Measurements from ENCODE around the gene BICC1. TPM values are rescaled to one million over a fixed set of nuclear protein-coding genes. Genes with fewer than 3 reads are reported as not detected.

The BICC1 gene
- total RNA-seq, 1 experiment from 2014 or later, result 13.9 TPM

GRCh38 chr10:58477902-58478301 is 34.8 kb upstream of the BICC1 start:
- ChIA-PET CTCF (no interaction called here), POLR2A (ENCODE audit: unreplicated experiment) (no interaction called here)
- no peak overlapping the region for H3K4me3 ChIP-seq (ENCODE audit: low read length)
- no peaks in the 10 kb centered on the region for H3F3A ChIP-seq (ENCODE audit: low read length, unreplicated experiment)
- TF ChIP-seq EZH2 (IDR thresholded peaks at IDR 0.05; ENCODE audit: low read length, unreplicated experiment) (no peak), EZH2phosphoT487 (IDR thresholded peaks at IDR 0.05; ENCODE audit: borderline replicate concordance, low read length) (no peak)
- H4K20me1 ChIP-seq (ENCODE audit: low read length), result no peaks in the 10 kb centered on the region
- no peak for ATAC-seq
- peaks cover 4% of the 10 kb centered on the region; the same call in 1 of the 2 replicates for H3K27me3 ChIP-seq (ENCODE audit: low read length)
- BruUV-seq (replicated peaks), result no TSS peak
- no peak overlapping the region for H3K27ac ChIP-seq (ENCODE audit: low read length)
- peaks cover 12% of the 10 kb centered on the region for H3K4me1 ChIP-seq (ENCODE audit: insufficient read depth, low read length)
- no peaks in the 10 kb centered on the region for H3K9me2 ChIP-seq (replicated peaks; ENCODE audit: low read length)
- no peak overlapping the region for H3K9ac ChIP-seq (ENCODE audit: low read length)
- no peak overlapping the region for H3K4me2 ChIP-seq (ENCODE audit: low read length)
- no peaks in the 10 kb centered on the region for H3K79me2 ChIP-seq (ENCODE audit: low read length)
- no peaks in the 10 kb centered on the region for H3K9me3 ChIP-seq (ENCODE audit: low read length)
- no peak overlapping the region for H2AFZ ChIP-seq (ENCODE audit: low read length)
- intact Hi-C loops (cut with micrococcal nuclease), result no loop called here
- no peak for DNase-seq
- no peaks in the 10 kb centered on the region for H3K36me3 ChIP-seq (ENCODE audit: low read depth, low read length)

GRCh38 chr10:58479045-58479444 is 33.6 kb upstream of the BICC1 start:
- ChIA-PET POLR2A (ENCODE audit: unreplicated experiment) (no interaction called here), CTCF (no interaction called here)
- TF ChIP-seq EZH2phosphoT487 (IDR thresholded peaks at IDR 0.05; ENCODE audit: borderline replicate concordance, low read length) (no peak), CTCF (conservative IDR thresholded peaks at IDR 0.05; ENCODE audit: low read depth, low read length) (no peak), EZH2 (IDR thresholded peaks at IDR 0.05; ENCODE audit: low read length, unreplicated experiment) (no peak)
- BruUV-seq (replicated peaks), result no TSS peak
- Histone ChIP-seq H3K36me3 (ENCODE audit: low read depth, low read length) (no peaks in the 10 kb centered on the region), H2AFZ (ENCODE audit: low read length) (no peak overlapping the region), H3K27ac (ENCODE audit: low read length) (no peak overlapping the region), H3K4me1 (ENCODE audit: insufficient read depth, low read length) (peaks cover 12% of the 10 kb centered on the region), H4K20me1 (ENCODE audit: low read length) (no peaks in the 10 kb centered on the region), H3K9ac (ENCODE audit: low read length) (no peak overlapping the region), H3F3A (ENCODE audit: low read length, unreplicated experiment) (no peaks in the 10 kb centered on the region), H3K9me3 (ENCODE audit: low read length) (no peaks in the 10 kb centered on the region), H3K9me2 (replicated peaks; ENCODE audit: low read length) (no peaks in the 10 kb centered on the region), H3K27me3 (ENCODE audit: low read length) (peaks cover 4% of the 10 kb centered on the region; the same call in 1 of the 2 replicates), H3K79me2 (ENCODE audit: low read length) (no peaks in the 10 kb centered on the region), H3K4me2 (ENCODE audit: low read length) (no peak overlapping the region), H3K4me3 (ENCODE audit: low read length) (no peak overlapping the region)
- intact Hi-C loops (cut with micrococcal nuclease), result no loop called here
- DNase-seq, result no peak
- ATAC-seq, result no peak

- Histone ChIP-seq H3K27ac (ENCODE audit: low read length) (no peak overlapping the region), H3K9me3 (ENCODE audit: low read length) (no peaks in the 10 kb centered on the region), H3K9me2 (replicated peaks; ENCODE audit: low read length) (no peaks in the 10 kb centered on the region), H3F3A (ENCODE audit: low read length, unreplicated experiment) (no peaks in the 10 kb centered on the region), H3K27me3 (ENCODE audit: low read length) (peaks cover 10% of the 10 kb centered on the region; the same call in 1 of the 2 replicates), H3K79me2 (ENCODE audit: low read length) (no peaks in the 10 kb centered on the region), H2AFZ (ENCODE audit: low read length) (no peak overlapping the region), H4K20me1 (ENCODE audit: low read length) (no peaks in the 10 kb centered on the region), H3K4me2 (ENCODE audit: low read length) (no peak overlapping the region), H3K9ac (ENCODE audit: low read length) (no peak overlapping the region), H3K4me3 (ENCODE audit: low read length) (no peak overlapping the region), H3K36me3 (ENCODE audit: low read depth, low read length) (no peaks in the 10 kb centered on the region), H3K4me1 (ENCODE audit: insufficient read depth, low read length) (peaks cover 8% of the 10 kb centered on the region)
- TF ChIP-seq CTCF (conservative IDR thresholded peaks at IDR 0.05; ENCODE audit: low read depth, low read length), result no peak
- no peak for TF ChIP-seq EZH2 (IDR thresholded peaks at IDR 0.05; ENCODE audit: low read length, unreplicated experiment)
- no peak for TF ChIP-seq EZH2phosphoT487 (IDR thresholded peaks at IDR 0.05; ENCODE audit: borderline replicate concordance, low read length)
- ATAC-seq, result no peak
- no peak for DNase-seq
- intact Hi-C loops (cut with micrococcal nuclease), result no loop called here
- ChIA-PET POLR2A (ENCODE audit: unreplicated experiment) (no interaction called here), CTCF (no interaction called here)
- no TSS peak for BruUV-seq (replicated peaks)
Measured at GRCh38 chr10:58480321-58480720, 32.4 kb upstream of the BICC1 start.

Measured in PC-3 (cell line).